H1 (cell line): ENCODE measurements around the gene DAW1. TPM values are rescaled to one million over a fixed set of nuclear protein-coding genes. Genes with fewer than 3 reads are reported as not detected.

Experiments
- CTCF ChIA-PET: fragments of 300-600 bp; sonication (Branson Sonifier 250); formaldehyde crosslinking; loops from one replicate; lab custom pipeline; 2021; ENCODE audit not compliant: partially characterized antibody; lab: Charles Lee
- POLR2A ChIA-PET: fragments of 300-600 bp; sonication (Branson Sonifier 250); formaldehyde crosslinking; loops from one replicate; lab custom pipeline; 2021; ENCODE audit warnings: inconsistent platforms; ENCODE audit not compliant: partially characterized antibody; lab: Charles Lee
- DNase-seq, 2 experiments: peaks; one replicate each; pipeline versions ENCODE4 v3.0.0 to v3.0.0-alpha.2; 2010 to 2022; ENCODE audit warnings: low spot score in 2 of 2, low read depth in 1 of 2, mixed read lengths in 1 of 2
- FAIRE-seq: peaks from 2 replicates; lab custom pipeline; 2011; peaks lifted over from hg19 to GRCh38; lab: Jason Lieb, UNC
- H2AFZ ChIP-seq: 2 replicates; pipeline ENCODE4 v1.8.1; 2012; ENCODE audit warnings: low read length, inconsistent platforms
- H2AK5ac ChIP-seq: 2 replicates; pipeline ENCODE4 v1.6.1; 2013; ENCODE audit warnings: low read depth, low read length
- H2BK120ac ChIP-seq: replicated peaks from 2 replicates; pipeline ENCODE3; 2013; ENCODE audit warnings: low read depth, low read length, inconsistent platforms
- H2BK12ac ChIP-seq: 2 replicates; pipeline ENCODE4 v1.6.1; 2013; ENCODE audit warnings: low read depth, low read length
- H2BK15ac ChIP-seq: 2 replicates; pipeline ENCODE4 v1.6.1; 2013; ENCODE audit warnings: low read length
- H2BK20ac ChIP-seq: 2 replicates; pipeline ENCODE4 v1.6.1; 2013; ENCODE audit warnings: low read length
- H2BK5ac ChIP-seq: 2 replicates; pipeline ENCODE4 v1.6.1; 2013; ENCODE audit warnings: low read depth, low read length
- H3K14ac ChIP-seq: 2 replicates; pipeline ENCODE4 v1.6.1; 2013; ENCODE audit warnings: inconsistent platforms; ENCODE audit not compliant: insufficient read length
- H3K18ac ChIP-seq: 2 replicates; pipeline ENCODE4 v1.6.1; 2013; ENCODE audit warnings: low read length; ENCODE audit errors: extremely low read depth
- H3K23ac ChIP-seq: 2 replicates; pipeline ENCODE4 v1.6.1; 2013; ENCODE audit warnings: inconsistent platforms; ENCODE audit not compliant: insufficient read length
- H3K23me2 ChIP-seq: 2 replicates; pipeline ENCODE4 v1.6.1; 2013; ENCODE audit warnings: low read depth, low read length
- H3K27ac ChIP-seq: 2 replicates; pipeline ENCODE4 v1.6.1; 2011; ENCODE audit warnings: low read depth, low read length, inconsistent platforms
- H3K27me3 ChIP-seq, 4 experiments: replicated peaks in 1 of 4; 1 replicate in 1 of 4; 2 replicates in 3 of 4; pipeline versions ENCODE4 v1.6.1 to v1.8.1; 2011 to 2013; ENCODE audit warnings: low read length in 3 of 4, mild to moderate bottlenecking in 3 of 4, inconsistent platforms in 2 of 4, mixed read lengths in 2 of 4, moderate library complexity in 1 of 4; ENCODE audit not compliant: control insufficient read depth in 3 of 4, insufficient read depth in 3 of 4; ENCODE audit errors: extremely low read depth in 1 of 4
- H3K36me3 ChIP-seq, 4 experiments: 2 replicates each; pipeline versions ENCODE4 v1.6.1 to v1.8.1; 2011 to 2013; ENCODE audit warnings: mild to moderate bottlenecking in 4 of 4, low read length in 3 of 4, moderate library complexity in 2 of 4, control low read depth in 1 of 4, inconsistent platforms in 1 of 4; ENCODE audit not compliant: insufficient read depth in 4 of 4, control insufficient read depth in 2 of 4
- H3K4ac ChIP-seq: replicated peaks from 2 replicates; pipeline ENCODE3; 2013; ENCODE audit warnings: low read length, low read depth, mixed read lengths, inconsistent platforms; ENCODE audit not compliant: insufficient read length
- H3K4me1 ChIP-seq, 4 experiments: replicated peaks in 1 of 4; 1 replicate in 1 of 4; 2 replicates in 3 of 4; pipeline versions ENCODE4 v1.6.1 to v1.8.1; 2011 to 2013; ENCODE audit warnings: low read length in 3 of 4, inconsistent platforms in 2 of 4, mixed read lengths in 1 of 4; ENCODE audit not compliant: insufficient read depth in 4 of 4, control insufficient read depth in 3 of 4
- H3K4me2 ChIP-seq, 2 experiments: 2 replicates each; pipeline versions ENCODE4 v1.6.1 to v1.8.1; 2011 to 2013; ENCODE audit warnings: low read depth in 2 of 2, low read length in 2 of 2, control low read depth in 1 of 2, inconsistent platforms in 1 of 2, mild to moderate bottlenecking in 1 of 2; ENCODE audit not compliant: insufficient read depth in 1 of 2
- H3K4me3 ChIP-seq, 4 experiments: fragments of 200-600, 300-600 bp in 1 of 4; sonication (generic), shearing (Covaris generic), sonication (Bioruptor Twin) in 1 of 4; 2 replicates each; pipeline versions ENCODE4 v1.5.1 to v1.8.1; 2011 to 2016; ENCODE audit warnings: low read length in 4 of 4, low read depth in 3 of 4, control low read depth in 2 of 4, inconsistent platforms in 2 of 4, mild to moderate bottlenecking in 2 of 4, mixed read lengths in 1 of 4, moderate library complexity in 1 of 4; ENCODE audit not compliant: insufficient read depth in 2 of 4; ENCODE audit errors: extremely low read depth in 1 of 4
- H3K56ac ChIP-seq: replicated peaks from 2 replicates; pipeline ENCODE3; 2013; ENCODE audit warnings: low read depth, mild to moderate bottlenecking, mixed read lengths, low read length, inconsistent platforms; ENCODE audit not compliant: insufficient read length
- H3K79me1 ChIP-seq: 2 replicates; pipeline ENCODE4 v1.6.1; 2013; ENCODE audit warnings: low read depth, low read length, control low read depth
- H3K79me2 ChIP-seq, 2 experiments: 2 replicates each; pipeline versions ENCODE4 v1.6.1 to v1.8.1; 2012 to 2013; ENCODE audit warnings: low read length in 2 of 2, mild to moderate bottlenecking in 2 of 2, inconsistent platforms in 1 of 2; ENCODE audit not compliant: insufficient read depth in 2 of 2, control insufficient read depth in 1 of 2
- H3K9ac ChIP-seq, 4 experiments: replicated peaks in 1 of 4; 1 replicate in 1 of 4; 2 replicates in 3 of 4; pipeline versions ENCODE4 v1.6.1 to v1.8.1; 2011 to 2013; ENCODE audit warnings: low read depth in 3 of 4, low read length in 3 of 4, control low read depth in 2 of 4, mild to moderate bottlenecking in 2 of 4, moderate library complexity in 2 of 4, inconsistent platforms in 1 of 4; ENCODE audit errors: extremely low read depth in 1 of 4
- H3K9me3 ChIP-seq, 2 experiments: 2 replicates each; pipeline versions ENCODE4 v1.6.1 to v1.8.1; 2012 to 2013; ENCODE audit warnings: mild to moderate bottlenecking in 2 of 2, moderate library complexity in 2 of 2, control low read depth in 1 of 2, inconsistent platforms in 1 of 2, low read depth in 1 of 2, low read length in 1 of 2, mixed read lengths in 1 of 2; ENCODE audit not compliant: insufficient read depth in 2 of 2
- H4K20me1 ChIP-seq, 2 experiments: replicated peaks in 1 of 2; 2 replicates each; pipeline versions ENCODE3 to v1.8.1; 2011 to 2013; ENCODE audit warnings: inconsistent platforms in 2 of 2, low read length in 2 of 2, mild to moderate bottlenecking in 1 of 2; ENCODE audit not compliant: insufficient read depth in 2 of 2, control insufficient read depth in 1 of 2
- H4K5ac ChIP-seq: 2 replicates; pipeline ENCODE4 v1.6.1; 2013; ENCODE audit warnings: low read length, low read depth, mixed read lengths, inconsistent platforms; ENCODE audit not compliant: insufficient read length
- H4K8ac ChIP-seq: 2 replicates; pipeline ENCODE4 v1.8.0; 2013; ENCODE audit warnings: mild to moderate bottlenecking, moderate library complexity, low read length, inconsistent platforms; ENCODE audit not compliant: insufficient read depth; ENCODE audit errors: extremely low read depth
- H4K91ac ChIP-seq: replicated peaks from 2 replicates; pipeline ENCODE3; 2013; ENCODE audit warnings: low read length, mixed read lengths, inconsistent platforms; ENCODE audit not compliant: insufficient read length
- ASH2L ChIP-seq: fragments of 200-600, 300-600 bp; sonication (generic); IDR thresholded peaks from one replicate; pipeline ENCODE4 v1.7.1; 2017; ENCODE audit warnings: low read length
- BRCA1 ChIP-seq: IDR thresholded peaks from 2 replicates; pipeline ENCODE4 v1.6.1; 2012; ENCODE audit warnings: low read depth, low read length, improper control_type of control experiment
- CBX8 ChIP-seq: fragments of 300-800, 300-1000 bp; sonication (generic); IDR thresholded peaks from 2 replicates; pipeline ENCODE4 v1.7.1; 2016; ENCODE audit warnings: low read depth, low read length, borderline replicate concordance
- CREB1 ChIP-seq: IDR thresholded peaks from 2 replicates; pipeline ENCODE4 v1.6.1; 2012; ENCODE audit warnings: inconsistent platforms
- CTBP2 ChIP-seq: IDR thresholded peaks from 2 replicates; pipeline ENCODE4 v1.7.0; 2011; ENCODE audit warnings: borderline replicate concordance, mild to moderate bottlenecking, moderate library complexity, mixed read lengths, low read length; ENCODE audit not compliant: insufficient read depth, insufficient read length
- GTF2F1 ChIP-seq: IDR thresholded peaks from 2 replicates; pipeline ENCODE4 v1.6.1; 2012; ENCODE audit warnings: low read depth, low read length, improper control_type of control experiment, borderline replicate concordance
- KDM1A ChIP-seq: fragments of 200-600, 300-600 bp; sonication (generic); IDR thresholded peaks from 2 replicates; pipeline ENCODE4 v1.7.1; 2016; ENCODE audit warnings: mild to moderate bottlenecking, low read length, borderline replicate concordance
- MAFK ChIP-seq: IDR thresholded peaks from 2 replicates; pipeline ENCODE4 v1.6.1; 2012; ENCODE audit warnings: low read depth, mild to moderate bottlenecking, improper control_type of control experiment, low read length
- NANOG ChIP-seq: IDR thresholded peaks from 2 replicates; pipeline ENCODE4 v1.6.1; 2011; ENCODE audit warnings: low read length, low read depth, mild to moderate bottlenecking, inconsistent platforms; ENCODE audit not compliant: insufficient read depth, poor library complexity, severe bottlenecking
- RAD21 ChIP-seq, 2 experiments: IDR thresholded peaks in 1 of 2; conservative IDR thresholded peaks in 1 of 2; 2 replicates each; pipeline ENCODE4 v1.6.1; 2011; ENCODE audit warnings: low read depth in 2 of 2, low read length in 2 of 2, improper control_type of control experiment in 1 of 2, inconsistent platforms in 1 of 2, mild to moderate bottlenecking in 1 of 2, moderate library complexity in 1 of 2
- SAP30 ChIP-seq: fragments of 300-600 bp; sonication (generic); IDR thresholded peaks from 2 replicates; pipeline ENCODE4 v1.7.1; 2012; ENCODE audit warnings: low read length, moderate library complexity, mild to moderate bottlenecking, inconsistent platforms; ENCODE audit not compliant: insufficient read depth, insufficient replicate concordance
- TAF7 ChIP-seq: optimal IDR thresholded peaks from 2 replicates; pipeline ENCODE3; 2011; ENCODE audit warnings: low read depth, mild to moderate bottlenecking, inconsistent platforms, low read length, moderate library complexity, borderline replicate concordance
- TEAD4 ChIP-seq: IDR thresholded peaks from 2 replicates; pipeline ENCODE4 v1.6.1; 2012; ENCODE audit warnings: low read depth, low read length, inconsistent platforms, mixed read lengths
- WGBS, 2 experiments: shearing (Covaris generic) in 1 of 2; methylation state at CpG; one replicate each; pipeline versions ENCODE4 v1.1.6 to v1.1.7; 2013 to 2015; ENCODE audit warnings: low lambda C conversion rate in 2 of 2, mixed read lengths in 2 of 2, inconsistent platforms in 1 of 2, low coverage in 1 of 2, missing lambda C conversion rate in 1 of 2; ENCODE audit not compliant: insufficient replicate concordance in 2 of 2, insufficient coverage in 1 of 2, insufficient read length in 1 of 2; ENCODE audit errors: extremely low coverage in 1 of 2, missing lambda C conversion rate in 1 of 2; 5-methylcytosine and 5-hydroxymethylcytosine counted together
- polyA plus RNA-seq, 7 experiments: library from polyadenylated mRNA; depleted of rRNA in 3 of 7; stranded (reverse) in 5 of 7; unstranded in 2 of 7; fragments of >200 nt in 5 of 7; fragments of 200-250 nt in 2 of 7; gene quantifications; 1 replicate in 5 of 7; 2 replicates in 1 of 7; 4 replicates in 1 of 7; pipeline versions ENCODE4 v1.2.1 to v1.2.3, GENCODE V29; 2011 to 2013; ENCODE audit warnings: missing spikeins in 2 of 7, mixed read lengths in 2 of 7
- total RNA-seq: library from RNA; stranded (reverse); fragmentation: NEBNext Ultra II Directional; extraction: Animal tissue kit (Norgen Biotek cat#: 25700); gene quantifications from 2 replicates; pipeline ENCODE4 v1.2.1, GENCODE V29; 2021

Gene DAW1
- total and polyA plus RNA-seq, 2 of the 8 experiments (the other 6 are each of a cell fraction or from before 2014, with no cell fraction given): 0.44 to 1.4 TPM

DNA sequence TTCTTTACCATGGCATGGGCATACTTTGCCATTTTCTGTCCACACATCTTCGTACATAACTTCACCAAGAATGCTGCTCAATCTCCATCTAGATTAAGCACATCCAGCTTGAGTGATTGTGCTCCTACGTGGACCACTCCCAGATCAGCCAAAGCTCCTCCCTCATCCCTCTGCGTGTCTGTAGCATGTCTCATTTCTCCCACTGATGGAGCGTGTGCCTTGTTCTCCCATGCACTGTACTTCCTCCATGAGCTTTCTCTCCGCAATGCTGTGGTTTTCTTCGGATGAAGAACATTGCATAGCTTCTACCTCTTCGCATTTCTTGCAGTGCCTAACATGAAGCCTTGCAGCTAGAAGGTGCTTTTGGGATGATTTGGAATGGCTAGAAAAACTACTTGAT, 44.3 kb upstream of the DAW1 start:
- Histone ChIP-seq H4K8ac (no peak overlapping the region), H3K56ac (no peak overlapping the region), H3K4me1 (no peaks in the 10 kb centered on the region; a peak in 1 of 7 replicates), H2BK120ac (no peak overlapping the region), H2BK20ac (no peak overlapping the region), H2BK5ac (no peak overlapping the region), H3K4me3 (no peak overlapping the region), H3K4ac (no peak overlapping the region), H3K79me1 (no peaks in the 10 kb centered on the region), H4K20me1 (no peaks in the 10 kb centered on the region), H3K36me3 (no peaks in the 10 kb centered on the region), H4K91ac (no peak overlapping the region), H3K23me2 (no peaks in the 10 kb centered on the region), H3K9me3 (no peaks in the 10 kb centered on the region), H2BK15ac (no peak overlapping the region), H2AFZ (0 out of 2 replicates have a peak overlapping the region, but pooled peaks have one; percentile 40), H3K27me3 (no peaks in the 10 kb centered on the region), H3K9ac (no peak overlapping the region), H2BK12ac (no peak overlapping the region), H3K18ac (no peak overlapping the region), H2AK5ac (no peak overlapping the region), H3K27ac (no peak overlapping the region), H4K5ac (no peak overlapping the region), H3K4me2 (no peak overlapping the region), H3K23ac (no peak overlapping the region), H3K79me2 (no peaks in the 10 kb centered on the region), H3K14ac (no peak overlapping the region)
- WGBS, 2 experiments: 93% methylated on average over 7 of the region's 7 CpGs; no CpG with 5 or more reads in 1 of the 2 experiments
- ChIA-PET CTCF (interaction anchor here (1.0 kb wide), 1 partner anchor 35 kb away, joined by 3 read pairs; no protein-coding TSS in a partner anchor), POLR2A (no interaction called here)
- FAIRE-seq: no peak
- DNase-seq: no peak
- TF ChIP-seq KDM1A (no peak), BRCA1 (no peak), TAF7 (no peak), SAP30 (no peak), TEAD4 (no peak), MAFK (no peak), ASH2L (no peak), GTF2F1 (no peak), CBX8 (no peak), CTBP2 (no peak), CREB1 (no peak), NANOG (no peak), RAD21 (IDR thresholded peaks at IDR 0.05 in 1 of 2, conservative IDR thresholded peaks at IDR 0.05 in 1 of 2; ENCODE audit: low read depth in 2 of 2, low read length in 2 of 2) (no peak)
